Embryonic facial prominence (tissue), 1 donor: ENCODE results near the gene OSBPL6.
"Not testable (repeated sequence)": the region's sequence is repeated elsewhere in the genome, so short reads cannot be mapped to it uniquely, and the experiment has no call there.

Source experiments
- DNase-seq: peaks from one replicate; pipeline ENCODE4 v3.0.0-alpha.2; 2016; ENCODE audit errors: extremely low spot score

Gene OSBPL6

DNA sequence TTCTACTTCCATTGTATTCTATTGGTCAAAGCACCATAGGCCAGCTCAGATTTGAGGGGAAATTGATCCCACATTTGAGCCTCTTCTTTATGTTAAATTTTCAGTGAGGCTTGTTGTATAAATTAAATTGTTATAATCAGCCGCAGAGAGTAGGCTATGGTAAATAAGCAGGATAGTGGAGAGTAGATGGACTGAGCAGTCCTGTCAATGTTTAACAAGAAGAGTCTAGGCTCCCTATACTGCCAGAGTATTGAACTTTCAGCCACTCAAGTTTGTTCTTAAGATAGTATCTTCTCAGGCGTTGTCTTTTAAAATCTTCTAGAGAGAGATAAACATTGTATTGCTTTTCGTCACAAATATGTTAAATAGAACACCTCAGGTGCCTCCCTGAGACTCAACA, 155.7 kb downstream of the OSBPL6 start:
- no peak for DNase-seq

DNA sequence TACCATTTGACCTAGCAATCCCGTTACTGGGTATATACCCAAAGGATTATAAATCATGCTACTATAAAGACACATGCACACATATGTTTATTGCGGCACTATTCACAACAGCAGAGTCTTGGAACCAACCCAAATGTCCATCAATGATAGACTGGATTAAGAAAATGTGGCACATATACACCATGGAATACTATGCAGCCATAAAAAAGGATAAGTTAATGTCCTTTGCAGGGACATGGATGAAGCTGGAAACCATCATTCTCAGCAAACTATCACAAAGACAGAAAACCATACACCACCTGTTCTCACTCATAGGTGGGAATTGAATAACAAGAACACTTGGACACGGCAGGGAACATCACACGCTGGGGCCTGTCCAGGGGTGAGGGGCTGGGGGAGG, 163.4 kb downstream of the OSBPL6 start:
- DNase-seq: not testable (repeated sequence)

DNA sequence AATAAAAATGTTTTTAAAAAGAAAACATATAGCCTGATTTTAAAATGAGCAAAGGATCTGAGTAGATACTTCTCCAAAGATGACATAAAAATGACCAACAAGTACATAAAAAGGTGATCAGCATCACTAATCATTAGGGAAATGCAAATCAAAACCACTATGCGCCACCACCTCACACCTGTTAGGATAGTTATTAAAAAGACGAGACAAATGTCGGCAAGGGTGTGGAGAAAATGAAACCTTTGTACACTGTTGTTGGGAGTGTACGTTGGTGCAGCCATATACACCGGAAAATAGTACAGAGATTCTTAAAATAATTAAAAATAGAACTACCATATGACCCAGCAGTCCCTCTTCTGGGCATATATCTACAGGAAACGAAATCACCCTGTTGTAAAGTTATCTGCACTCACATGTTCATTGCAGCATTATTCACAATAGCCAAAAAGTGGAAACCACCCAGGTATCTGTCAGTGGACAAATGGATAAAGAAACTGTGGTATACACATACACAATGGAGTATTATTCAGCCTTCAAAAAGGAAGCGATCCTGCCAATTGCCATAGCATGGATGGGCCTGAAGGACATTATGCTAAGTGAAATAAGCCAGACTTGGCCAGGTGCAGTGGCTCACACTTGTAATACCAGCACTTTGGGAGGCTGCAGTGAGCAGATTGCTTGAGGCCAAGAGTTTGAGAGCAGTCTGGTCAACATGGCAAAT, 165.0 kb downstream of the OSBPL6 start:
- DNase-seq: no peak

DNA sequence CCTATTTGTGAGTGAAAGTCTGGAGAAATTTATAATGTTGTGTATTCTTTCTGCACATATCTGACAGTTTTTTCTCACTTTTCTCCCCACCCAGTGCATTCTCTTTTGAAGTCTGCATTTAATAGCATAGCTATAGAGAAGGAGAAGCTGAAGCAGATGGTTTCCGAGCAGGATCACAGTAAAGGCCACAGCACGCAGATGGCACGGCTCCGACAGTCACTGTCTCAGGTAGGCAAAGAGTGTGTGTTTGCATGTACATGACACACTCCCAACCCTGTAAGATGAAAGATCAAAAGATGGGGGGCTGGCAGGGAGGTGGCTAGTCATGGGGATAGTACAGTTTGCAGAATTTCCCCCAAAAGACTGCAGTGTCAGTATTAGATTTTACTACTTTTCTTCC, 167.3 kb downstream of the OSBPL6 start:
- no peak for DNase-seq

DNA sequence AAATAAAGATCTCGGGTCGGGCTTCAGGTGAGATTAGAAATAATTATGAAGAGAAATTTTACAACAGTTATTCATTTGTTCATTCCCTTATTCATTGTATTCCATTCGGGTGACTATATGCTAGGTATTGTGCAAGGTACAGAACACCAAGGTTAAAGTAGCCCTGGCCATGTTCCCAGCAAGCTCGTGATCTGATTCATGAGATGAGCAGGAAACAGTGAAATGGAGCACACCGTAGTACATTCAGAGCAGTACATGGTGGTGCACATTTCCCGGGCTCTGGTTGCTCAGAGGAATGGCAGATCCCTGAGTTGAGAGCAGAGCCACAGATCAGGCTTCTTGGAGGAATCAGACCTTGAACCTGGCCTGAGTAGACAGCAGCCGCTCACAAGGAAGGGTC, 168.9 kb downstream of the OSBPL6 start:
- no peak for DNase-seq

DNA sequence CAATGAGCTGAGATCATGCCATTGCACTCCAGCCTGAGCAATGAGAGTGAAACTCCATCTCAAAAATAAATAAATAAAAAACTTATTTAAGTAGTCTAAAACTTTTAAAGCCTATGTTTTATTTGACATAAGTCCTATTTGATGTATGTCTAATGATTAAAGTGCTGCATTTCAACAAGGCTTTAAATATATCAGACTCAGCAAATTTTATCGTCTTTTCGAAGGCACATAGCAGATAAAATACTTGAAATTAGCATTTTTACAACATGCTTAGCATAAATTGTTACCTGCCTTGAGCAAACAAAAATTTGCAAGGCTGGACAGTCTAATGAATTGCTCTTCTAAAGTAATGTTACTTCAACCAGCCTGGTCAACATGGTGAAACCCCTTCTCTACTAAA, 170.8 kb downstream of the OSBPL6 start:
- DNase-seq: no peak

GRCh38 chr2:178366412-178366811, 172.1 kb downstream of the OSBPL6 start:
- DNase-seq: no peak

DNA sequence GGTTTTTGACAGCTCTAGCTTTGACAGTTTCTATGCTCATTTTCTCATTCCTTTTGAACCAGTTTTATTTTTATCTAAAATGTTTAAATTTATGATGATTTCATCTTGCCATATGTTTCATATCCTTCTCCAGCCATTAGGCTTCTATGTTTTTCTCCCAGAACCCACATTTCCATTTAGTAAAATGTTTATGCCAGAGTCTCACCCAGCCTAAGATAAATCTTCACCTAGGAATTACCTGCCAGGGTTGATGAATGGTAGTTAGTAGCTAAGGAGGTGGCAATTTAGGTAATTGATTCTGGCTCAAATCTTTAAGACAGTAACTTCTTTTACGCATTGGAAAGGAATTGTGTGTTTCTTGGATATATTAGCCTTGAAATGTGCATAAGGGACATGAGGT, 173.0 kb downstream of the OSBPL6 start:
- no peak for DNase-seq

DNA sequence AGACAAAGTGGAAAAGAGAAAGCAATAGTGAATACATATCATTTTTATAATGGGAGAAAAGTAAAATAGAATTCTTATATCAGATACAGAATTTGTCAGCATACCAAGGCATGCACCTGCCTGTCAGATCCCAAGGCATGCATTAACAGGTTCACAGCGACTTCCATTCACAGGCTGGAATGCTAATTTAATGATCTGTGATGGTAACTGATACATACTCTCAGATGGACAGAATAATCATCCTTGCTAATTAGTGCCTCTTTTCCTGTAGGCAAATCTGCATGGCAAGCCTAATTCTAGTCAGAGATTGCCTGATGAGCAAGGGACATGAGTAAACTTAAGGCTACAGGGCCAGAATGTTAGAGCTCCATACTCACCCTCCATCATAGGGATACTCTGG, 180.6 kb downstream of the OSBPL6 start:
- no peak for DNase-seq

DNA sequence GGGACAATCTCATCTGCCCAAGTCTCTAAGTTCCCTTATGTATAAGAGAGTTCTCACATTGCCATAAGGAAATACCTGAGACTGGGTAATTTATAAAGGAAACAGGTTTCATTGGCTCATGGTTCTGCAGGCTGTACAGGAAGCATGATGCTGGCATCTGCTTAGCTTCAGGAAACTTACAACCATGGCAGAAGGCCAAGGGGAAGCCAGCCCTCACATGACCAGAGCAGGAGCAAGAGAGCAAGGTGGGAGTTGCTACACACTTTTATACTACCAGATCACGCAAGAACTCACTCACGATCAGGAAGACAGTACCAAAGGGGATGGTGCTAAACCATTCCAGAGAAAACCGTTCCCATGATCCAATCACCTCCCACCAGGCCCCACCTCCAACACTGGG, 182.7 kb downstream of the OSBPL6 start:
- DNase-seq: no peak

- no peak for DNase-seq
Observed at GRCh38 chr2:178379162-178380004, 185.1 kb downstream of the OSBPL6 start.

DNA sequence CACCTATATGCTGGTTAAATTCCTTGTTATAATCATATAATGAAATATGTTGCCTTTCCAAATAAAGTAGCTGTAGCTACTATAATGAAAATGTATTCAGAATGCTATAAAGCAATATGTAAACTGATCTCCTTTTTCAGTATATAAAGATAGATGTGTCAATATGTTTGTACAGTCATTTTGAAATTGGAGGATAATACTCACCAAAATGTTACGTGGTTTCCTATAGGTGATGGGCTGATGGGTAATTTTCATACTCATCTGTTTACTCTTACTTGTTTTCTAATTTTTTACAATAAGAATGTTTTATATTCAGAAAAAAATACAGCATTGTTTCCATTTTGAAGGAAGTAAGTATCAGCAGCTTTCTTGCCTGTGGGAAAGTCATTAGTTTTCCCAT, 186.5 kb downstream of the OSBPL6 start:
- no peak for DNase-seq

- DNase-seq: no peak
Observed at GRCh38 chr2:178383718-178384117, 189.4 kb downstream of the OSBPL6 start.

DNA sequence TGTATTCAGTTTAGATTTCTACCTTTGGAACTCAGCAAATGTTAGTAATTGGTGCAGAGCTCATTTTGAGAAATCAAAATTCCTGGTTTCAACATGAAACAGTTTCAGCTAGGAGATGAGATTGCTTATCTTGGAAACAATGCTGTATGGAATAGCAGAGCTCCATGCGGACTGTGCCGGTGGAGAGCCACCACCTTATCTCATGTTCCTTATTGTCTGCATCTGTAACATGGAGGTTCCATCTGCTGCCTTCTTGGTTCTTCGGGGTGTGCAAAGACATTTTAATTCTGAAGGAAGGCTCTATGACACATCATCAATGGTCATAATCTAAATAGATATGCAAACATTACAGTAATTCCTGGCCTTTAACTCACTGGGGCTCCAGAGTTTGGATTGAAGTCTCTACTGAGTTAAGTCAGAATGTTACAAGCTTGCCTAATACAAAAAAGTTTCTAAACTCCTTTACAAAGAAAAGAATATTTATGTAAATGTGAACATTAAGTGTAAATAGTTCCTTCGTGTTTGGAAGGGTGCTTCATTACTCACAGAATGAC, 191.4 kb downstream of the OSBPL6 start:
- no peak for DNase-seq

GRCh38 chr2:178386986-178387597, 192.8 kb downstream of the OSBPL6 start:
- DNase-seq: no peak

DNA sequence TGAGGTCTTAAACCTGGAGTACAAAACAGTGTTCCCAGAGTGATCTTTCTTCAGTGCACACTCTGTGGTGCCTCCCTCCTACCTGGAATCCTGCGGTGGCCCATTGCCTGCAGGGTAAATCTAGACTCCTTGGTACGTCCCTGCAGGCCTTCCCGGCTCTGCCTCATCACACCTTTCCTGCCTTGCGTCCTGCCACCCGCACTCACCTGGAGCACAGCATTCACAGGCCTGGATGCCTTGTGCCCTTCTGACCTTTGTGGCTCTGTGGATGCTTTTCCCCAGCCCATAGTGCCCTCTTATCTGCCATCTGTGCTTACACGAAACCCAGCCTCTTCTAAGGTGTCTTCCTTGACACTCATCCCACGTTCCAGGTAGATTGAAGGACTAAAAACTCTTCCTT, 194.0 kb downstream of the OSBPL6 start:
- no peak for DNase-seq

DNA sequence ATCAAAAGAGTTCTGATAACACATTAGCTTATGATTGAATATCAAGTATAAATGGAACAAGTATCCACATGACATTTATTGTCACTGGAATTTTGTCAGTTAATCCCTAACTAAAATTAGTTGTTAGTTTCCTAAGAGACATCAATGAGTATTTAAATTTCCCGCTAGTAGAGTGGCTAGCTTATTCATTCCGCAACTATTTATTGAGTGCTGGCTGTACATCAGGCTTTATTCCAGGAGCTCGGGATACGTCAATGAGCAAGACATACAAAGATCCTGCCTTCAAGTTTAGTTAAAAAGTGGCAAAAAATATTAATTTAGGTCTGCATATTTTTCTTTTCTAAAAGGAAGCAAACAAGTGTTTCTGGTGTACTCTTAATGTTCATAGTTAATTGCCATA, 197.4 kb downstream of the OSBPL6 start:
- DNase-seq: no peak

DNA sequence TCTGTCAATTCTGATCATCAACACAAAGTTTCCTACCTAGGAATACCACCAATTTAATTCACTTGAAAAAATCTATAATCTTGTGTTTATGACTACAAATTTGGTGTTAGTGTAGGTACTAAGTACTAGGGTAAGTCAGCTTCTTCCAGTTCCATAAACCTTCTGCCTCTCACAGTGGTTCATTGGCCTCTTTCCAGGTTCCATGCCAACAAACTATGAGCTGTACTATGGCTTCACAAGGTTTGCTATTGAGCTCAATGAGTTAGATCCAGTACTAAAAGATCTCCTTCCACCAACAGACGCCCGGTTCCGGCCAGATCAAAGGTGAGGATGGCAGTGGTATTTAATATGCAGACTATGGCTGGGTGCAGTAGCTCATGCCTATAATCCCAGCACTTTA, 197.9 kb downstream of the OSBPL6 start:
- no peak for DNase-seq

DNA sequence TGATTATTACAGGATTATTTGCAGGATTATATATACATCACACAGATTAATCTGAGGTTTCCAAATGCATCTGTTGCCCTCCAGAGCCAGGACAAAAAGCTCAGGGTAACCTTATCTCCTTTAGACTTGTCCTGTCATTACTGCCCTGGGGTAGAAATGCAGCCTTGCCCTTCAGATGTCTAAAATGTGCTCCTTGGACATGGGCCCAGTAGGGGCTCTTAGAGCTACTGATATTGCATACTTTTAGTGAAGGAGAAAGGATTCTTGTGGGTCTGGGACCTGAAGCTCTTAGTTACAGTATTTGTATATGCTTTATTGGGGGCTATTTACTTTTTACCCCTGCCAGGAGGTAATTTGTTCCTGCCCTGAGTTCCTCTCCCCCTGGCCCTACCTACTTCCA, 200.5 kb downstream of the OSBPL6 start:
- no peak for DNase-seq

DNA sequence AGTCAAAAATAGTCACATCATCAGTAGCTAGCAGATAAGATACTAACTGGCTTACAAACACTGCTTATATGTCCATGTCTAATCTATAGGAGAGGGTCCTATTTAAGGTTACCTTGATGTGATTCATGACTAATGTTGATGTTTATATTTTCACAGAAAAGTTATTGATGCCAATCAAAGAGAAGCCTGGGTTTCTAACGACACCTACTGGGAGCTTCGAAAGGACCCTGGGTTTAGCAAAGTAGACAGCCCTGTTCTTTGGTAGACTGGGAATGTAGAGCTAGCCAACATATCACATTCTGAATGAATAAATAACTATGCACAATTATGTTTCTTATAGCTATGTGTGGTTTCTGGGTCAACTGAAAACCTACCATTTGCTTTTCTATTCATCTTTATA, 201.0 kb downstream of the OSBPL6 start:
- DNase-seq: no peak

DNA sequence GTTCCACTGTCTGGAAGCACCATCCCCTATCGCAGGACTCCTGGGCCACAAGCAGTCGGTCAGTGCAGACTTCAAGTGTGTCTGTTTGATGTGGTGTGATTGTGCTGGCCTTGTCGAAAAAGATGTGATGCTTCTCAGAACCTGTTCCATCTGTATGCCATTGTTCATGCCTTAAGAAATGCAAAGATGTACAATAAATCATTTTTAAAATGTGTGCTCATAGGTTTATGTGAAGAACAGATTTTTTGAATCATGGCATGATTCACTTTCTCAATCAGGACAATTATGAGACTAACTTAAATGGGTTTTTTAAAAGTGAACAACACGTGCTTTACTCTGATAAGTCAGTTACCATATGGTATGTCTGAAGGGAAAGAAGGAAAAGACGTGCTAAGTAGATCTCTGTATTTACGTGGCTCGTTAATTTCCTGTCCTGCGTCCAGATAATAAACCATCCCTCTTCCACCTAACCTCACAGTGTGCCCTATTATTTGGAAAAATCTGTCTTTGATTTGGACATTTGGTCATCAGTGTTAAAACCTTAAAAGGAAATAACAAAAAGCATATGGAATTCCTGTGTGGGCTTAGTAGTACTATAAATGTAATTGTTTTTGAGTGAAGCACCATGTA, 201.7 kb downstream of the OSBPL6 start:
- DNase-seq: no peak

GRCh38 chr2:178397002-178397605, 202.8 kb downstream of the OSBPL6 start:
- DNase-seq: no peak
